ENCODE results near the gene CHD5. TPM values are rescaled to one million over a fixed set of nuclear protein-coding genes. Genes with fewer than 3 reads are reported as not detected.

Gene CHD5
- polyA plus RNA-seq, 3 donors, result 0.07 TPM; not detected in 2

- no peak for DNase-seq
- Histone ChIP-seq H3K27ac (ENCODE audit: low read depth in 1 of 2, low read length in 2 of 2) (peak overlapping the region; percentile 53 to 80), H3K9ac (ENCODE audit: insufficient read depth, low read length, poor library complexity, severe bottlenecking) (peak overlapping the region; percentile 92), H3K36me3 (replicated peaks in 1 of 2; ENCODE audit: control insufficient read depth in 1 of 2, insufficient read depth in 2 of 2, low read length in 2 of 2) (peaks cover 26 to 41% of the 10 kb centered on the region in 2 donors), H3K4me2 (replicated peaks; ENCODE audit: extremely low read depth, low read length, poor library complexity, severe bottlenecking) (peak overlapping the region; percentile 99), H4K20me1 (ENCODE audit: insufficient read depth, low read length) (peaks cover 50% of the 10 kb centered on the region), H3K4me1 (ENCODE audit: control insufficient read depth in 1 of 2, insufficient read depth in 2 of 2, low read length in 2 of 2) (peaks cover 20 to 30% of the 10 kb centered on the region in 2 donors), H3K9me3 (replicated peaks in 1 of 2; ENCODE audit: control insufficient read depth in 1 of 2, insufficient read depth in 1 of 2, low read length in 2 of 2) (no peaks in the 10 kb centered on the region), H3K4me3 (replicated peaks in 1 of 3; ENCODE audit: low read depth in 2 of 3, low read length in 3 of 3) (peak overlapping the region; percentile 76 to 97 (median 95)), H2AFZ (ENCODE audit: insufficient read depth, low read depth, low read length, poor library complexity, severe bottlenecking) (peak overlapping the region; percentile 97), H3K79me2 (ENCODE audit: insufficient read depth, low read length) (peaks cover 45% of the 10 kb centered on the region), H3K27me3 (ENCODE audit: control insufficient read depth in 2 of 2, insufficient read depth in 2 of 2, low read length in 2 of 2) (no peaks in the 10 kb centered on the region)
- Mint-ChIP-seq H3K27me3 (ENCODE audit: low read depth in 3 of 3) (peaks cover 6 to 13% (median 8%) of the 10 kb centered on the region in 3 donors), H3K4me3 (peak overlapping the region; percentile 83 to 88), H3K36me3 (peaks cover 29 to 40% of the 10 kb centered on the region in 2 donors), H3K9me3 (peaks cover 0 to 9% (median 4%) of the 10 kb centered on the region in 7 donors), H3K27ac (peak overlapping the region; percentile 19 to 81 (median 65)), H3K4me1 (peaks cover 27% of the 10 kb centered on the region)
- WGBS (ENCODE audit: insufficient coverage), result 0% methylated on average over 23 of the region's 31 CpGs
- intact Hi-C loops (cut with micrococcal nuclease), result loop anchor here in 1 of 2 donors (2.0 to 5.0 kb wide), 2 partner anchors 36 to 206 kb away; partner anchors contain the start of genes ICMT and NPHP4
- TF ChIP-seq CTCF (IDR thresholded peaks at IDR 0.05), result no peak
Observed at GRCh38 chr1:6198646-6199297, 18.7 kb upstream of the CHD5 start.

- Histone ChIP-seq H2AFZ (ENCODE audit: insufficient read depth, low read depth, low read length, poor library complexity, severe bottlenecking) (no peak overlapping the region), H3K4me3 (replicated peaks in 1 of 3; ENCODE audit: low read depth in 2 of 3, low read length in 3 of 3) (peak overlapping the region in 1 of 3 experiments; percentile 97), H3K9ac (ENCODE audit: insufficient read depth, low read length, poor library complexity, severe bottlenecking) (no peak overlapping the region), H3K9me3 (replicated peaks in 1 of 2; ENCODE audit: control insufficient read depth in 1 of 2, insufficient read depth in 1 of 2, low read length in 2 of 2) (no peaks in the 10 kb centered on the region), H3K4me1 (ENCODE audit: control insufficient read depth in 1 of 2, insufficient read depth in 2 of 2, low read length in 2 of 2) (peaks cover 20 to 30% of the 10 kb centered on the region in 2 donors), H3K79me2 (ENCODE audit: insufficient read depth, low read length) (peaks cover 50% of the 10 kb centered on the region), H3K4me2 (replicated peaks; ENCODE audit: extremely low read depth, low read length, poor library complexity, severe bottlenecking) (peak overlapping the region; percentile 99), H3K27me3 (ENCODE audit: control insufficient read depth in 2 of 2, insufficient read depth in 2 of 2, low read length in 2 of 2) (no peaks in the 10 kb centered on the region), H3K36me3 (replicated peaks in 1 of 2; ENCODE audit: control insufficient read depth in 1 of 2, insufficient read depth in 2 of 2, low read length in 2 of 2) (peaks cover 35 to 50% of the 10 kb centered on the region in 2 donors), H3K27ac (ENCODE audit: low read depth in 1 of 2, low read length in 2 of 2) (no peak overlapping the region), H4K20me1 (ENCODE audit: insufficient read depth, low read length) (peaks cover 59% of the 10 kb centered on the region)
- peaks cover 0 to 6% (median 4%) of the 10 kb centered on the region in 7 donors for H3K9me3 Mint-ChIP-seq
- intact Hi-C loops (cut with micrococcal nuclease), result loop anchor here in 1 of 2 donors (2.0 to 5.0 kb wide), 2 partner anchors 37 to 206 kb away; partner anchors contain the start of genes ICMT and NPHP4
- H3K36me3 Mint-ChIP-seq, result peaks cover 37 to 48% of the 10 kb centered on the region in 2 donors
- peaks cover 5 to 10% (median 6%) of the 10 kb centered on the region in 3 donors for H3K27me3 Mint-ChIP-seq (ENCODE audit: low read depth in 3 of 3)
- peak overlapping the region in 3 of 7 donors; percentile 1 to 81 (median 19) for H3K27ac Mint-ChIP-seq
- H3K4me1 Mint-ChIP-seq, result peaks cover 27% of the 10 kb centered on the region
- TF ChIP-seq CTCF (IDR thresholded peaks at IDR 0.05), result no peak
- H3K4me3 Mint-ChIP-seq, result peak overlapping the region in 1 of 2 donors; percentile 88
- peak in 1 of 3 donors; percentile 35 for DNase-seq
- WGBS (ENCODE audit: insufficient coverage), result 92% methylated on average over 4 of the region's 6 CpGs
Observed at GRCh38 chr1:6197746-6198427, 17.8 kb upstream of the CHD5 start.

Measured in CD14-positive monocyte (primary cell).